ENCODE results near the gene CSF2. TPM values are rescaled to one million over a fixed set of nuclear protein-coding genes. Genes with fewer than 3 reads are reported as not detected.

Gene CSF2
- total RNA-seq, 1 experiment from 2014 or later: 0.30 TPM

GRCh38 chr5:132065351-132065937 lies 8.1 kb upstream of the CSF2 start:
- Histone ChIP-seq H2AFZ (ENCODE audit: low read depth, low read length, poor library complexity, severe bottlenecking) (no peak overlapping the region), H4K20me1 (ENCODE audit: insufficient read depth) (no peaks in the 10 kb centered on the region), H3K4me1 (ENCODE audit: control insufficient read depth in 1 of 2, insufficient read depth in 2 of 2, low read length in 2 of 2) (peaks cover 0 to 4% of the 10 kb centered on the region in 2 experiments; a peak in 1 of 4 replicates), H3K9me2 (ENCODE audit: insufficient read depth) (no peaks in the 10 kb centered on the region), H3K4me3 (replicated peaks in 1 of 2; ENCODE audit: low read depth in 1 of 2, low read length in 2 of 2) (no peak overlapping the region), H3K9me3 (ENCODE audit: control insufficient read depth in 1 of 2, insufficient read depth in 1 of 2, low read depth in 1 of 2, low read length in 2 of 2) (no peaks in the 10 kb centered on the region), H3K27ac (ENCODE audit: low read depth, low read length) (no peak overlapping the region; the same call in 1 of the 2 replicates), H3K4me2 (ENCODE audit: low read length) (no peak overlapping the region), H3K36me3 (ENCODE audit: control insufficient read depth in 1 of 2, insufficient read depth in 2 of 2, low read length in 2 of 2) (no peaks in the 10 kb centered on the region), H3K9ac (ENCODE audit: low read length) (no peak overlapping the region), H3K27me3 (ENCODE audit: insufficient read depth, low read length) (no peaks in the 10 kb centered on the region), H3K79me2 (ENCODE audit: insufficient read depth, low read length) (no peaks in the 10 kb centered on the region)
- ChIA-PET CTCF (interaction anchor here (0.9 to 1.6 kb wide), 9 partner anchors 36 to 642 kb away, joined by 3 to 6 read pairs (median 4); partner anchors contain the start of gene SLC22A5), RAD21 (ENCODE audit: low non-redundant PET in 1 of 2, low total read pairs in 2 of 2, uncharacterized antibody in 2 of 2, unreplicated experiment in 2 of 2) (interaction anchor here in 1 of 2 experiments (0.6 kb wide), 1 partner anchor 69 kb away, joined by 3 read pairs; no protein-coding TSS in a partner anchor), POLR2A (no interaction called here)
- intact Hi-C loops (cut with micrococcal nuclease): loop anchor here (1.0 to 10.0 kb wide), 8 partner anchors 69 to 437 kb away; partner anchors contain the start of gene SLC22A5
- peak; percentile 81 for ATAC-seq
- DNase-seq (ENCODE audit: low read depth, low spot score): peak; percentile 60
- no TSS peak for BruUV-seq (replicated peaks)
- TF ChIP-seq EZH2phosphoT487 (IDR thresholded peaks at IDR 0.05; ENCODE audit: borderline replicate concordance) (no peak), CBX3 (IDR thresholded peaks at IDR 0.05; ENCODE audit: low read depth) (no peak), JUND (IDR thresholded peaks at IDR 0.05) (no peak), ELF1 (IDR thresholded peaks at IDR 0.05; ENCODE audit: borderline replicate concordance, low read depth) (no peak), YY1 (IDR thresholded peaks at IDR 0.05; ENCODE audit: extremely low read depth, insufficient replicate concordance, low read depth, low read length) (peak; percentile 33), ATF3 (IDR thresholded peaks at IDR 0.05) (no peak), EGR1 (IDR thresholded peaks at IDR 0.05; ENCODE audit: low read depth) (no peak), SRF (IDR thresholded peaks at IDR 0.05; ENCODE audit: low read depth) (no peak), FOSL1 (IDR thresholded peaks at IDR 0.05; ENCODE audit: low read depth) (no peak), CTCF (IDR thresholded peaks at IDR 0.05 in 2 of 3, conservative IDR thresholded peaks at IDR 0.05 in 1 of 3; ENCODE audit: borderline replicate concordance in 1 of 3, insufficient read depth in 1 of 3, low read depth in 2 of 3, low read length in 2 of 3) (peak; percentile 65 to 93 (median 72)), ZFX (IDR thresholded peaks at IDR 0.05) (no peak), CEBPB (IDR thresholded peaks at IDR 0.05; ENCODE audit: low read depth) (no peak), RAD21 (IDR thresholded peaks at IDR 0.05; ENCODE audit: low read depth) (peak; percentile 94), SIN3A (IDR thresholded peaks at IDR 0.05; ENCODE audit: low read depth) (no peak), MAX (IDR thresholded peaks at IDR 0.05) (no peak), TCF7L2 (IDR thresholded peaks at IDR 0.05; ENCODE audit: borderline replicate concordance, extremely low read depth, insufficient read depth, insufficient read length) (no peak), POLR2A (IDR thresholded peaks at IDR 0.05; ENCODE audit: borderline replicate concordance, extremely low read depth, insufficient read depth, insufficient read length) (no peak), ZNF274 (IDR thresholded peaks at IDR 0.05; ENCODE audit: low read depth, low read length) (no peak), REST (IDR thresholded peaks at IDR 0.05; ENCODE audit: low read depth) (no peak), SP1 (IDR thresholded peaks at IDR 0.05; ENCODE audit: low read depth) (no peak)

Measured in HCT116 (cell line).